AG09319 (cell line): ENCODE data around the gene SERTM1.

Experiments used
- DNase-seq: peaks from one replicate; pipeline ENCODE4 v3.0.0-alpha.2; 2010; ENCODE audit warnings: low read depth; ENCODE audit errors: extremely low read depth
- CTCF ChIP-seq: IDR thresholded peaks from 2 replicates; pipeline ENCODE4 v1.5.1; 2011; ENCODE audit warnings: low read depth, mild to moderate bottlenecking, inconsistent platforms, low read length, moderate library complexity

The SERTM1 gene

GRCh38 chr13:36718686-36719085, 44.9 kb downstream of the SERTM1 start:
- no peak for DNase-seq
- no peak for TF ChIP-seq CTCF

- no peak for DNase-seq
- TF ChIP-seq CTCF = no peak
These were observed 50.3 kb downstream of the SERTM1 start for GRCh38 chr13:36724141-36724540.

- no peak for DNase-seq
- no peak for TF ChIP-seq CTCF
These were observed 52.1 kb downstream of the SERTM1 start for GRCh38 chr13:36725936-36726335.

GRCh38 chr13:36728006-36728405, 54.2 kb downstream of the SERTM1 start:
- no peak for TF ChIP-seq CTCF
- DNase-seq = no peak

GRCh38 chr13:36736119-36736726, 62.4 kb downstream of the SERTM1 start:
- DNase-seq = peak; percentile 32
- TF ChIP-seq CTCF = peak; percentile 58

GRCh38 chr13:36737524-36738083, 63.8 kb downstream of the SERTM1 start:
- TF ChIP-seq CTCF = no peak
- DNase-seq = no peak

GRCh38 chr13:36745436-36745835, 71.6 kb downstream of the SERTM1 start:
- no peak for DNase-seq
- TF ChIP-seq CTCF = no peak
